ENCODE measurements around the gene FGFR2. TPM values are rescaled to one million over a fixed set of nuclear protein-coding genes. Genes with fewer than 3 reads are reported as not detected.

The FGFR2 gene
- total RNA-seq, 1 donor: 0.86 TPM

- no peak for TF ChIP-seq CTCF (IDR thresholded peaks at IDR 0.05; ENCODE audit: insufficient read depth, low read depth, low read length)
- DNase-seq (ENCODE audit: low read depth): no peak
- no peak overlapping the region for H3K4me3 ChIP-seq (ENCODE audit: low read depth, low read length)
Observed at GRCh38 chr10:121570315-121570714, 27.9 kb downstream of the FGFR2 start.

GRCh38 chr10:121568275-121568674 is 30.0 kb downstream of the FGFR2 start:
- no peak for TF ChIP-seq CTCF (IDR thresholded peaks at IDR 0.05; ENCODE audit: insufficient read depth, low read depth, low read length)
- DNase-seq (ENCODE audit: low read depth): no peak
- H3K4me3 ChIP-seq (ENCODE audit: low read depth, low read length): no peak overlapping the region

- no peak for TF ChIP-seq CTCF (IDR thresholded peaks at IDR 0.05; ENCODE audit: insufficient read depth, low read depth, low read length)
- no peak overlapping the region for H3K4me3 ChIP-seq (ENCODE audit: low read depth, low read length)
- DNase-seq (ENCODE audit: low read depth): no peak
Observed at GRCh38 chr10:121567569-121567968, 30.7 kb downstream of the FGFR2 start.

GRCh38 chr10:121566755-121567154 is 31.5 kb downstream of the FGFR2 start:
- no peak for TF ChIP-seq CTCF (IDR thresholded peaks at IDR 0.05; ENCODE audit: insufficient read depth, low read depth, low read length)
- no peak for DNase-seq (ENCODE audit: low read depth)
- no peak overlapping the region for H3K4me3 ChIP-seq (ENCODE audit: low read depth, low read length)

- no peak for TF ChIP-seq CTCF (IDR thresholded peaks at IDR 0.05; ENCODE audit: insufficient read depth, low read depth, low read length)
- no peak overlapping the region for H3K4me3 ChIP-seq (ENCODE audit: low read depth, low read length)
- DNase-seq (ENCODE audit: low read depth): no peak
Observed at GRCh38 chr10:121559326-121560026, 38.8 kb downstream of the FGFR2 start.

GRCh38 chr10:121558238-121558637 is 40.0 kb downstream of the FGFR2 start:
- H3K4me3 ChIP-seq (ENCODE audit: low read depth, low read length): no peak overlapping the region
- DNase-seq (ENCODE audit: low read depth): no peak
- TF ChIP-seq CTCF (IDR thresholded peaks at IDR 0.05; ENCODE audit: insufficient read depth, low read depth, low read length): no peak
